Neural progenitor cell (in vitro differentiated cells): ENCODE results near the gene RAI1. TPM values are rescaled to one million over a fixed set of nuclear protein-coding genes. Genes with fewer than 3 reads are reported as not detected.

Experiments
- DNase-seq: peaks from one replicate; pipeline ENCODE4 v3.0.0-alpha.2; 2016; ENCODE audit warnings: low spot score
- H2AFZ ChIP-seq: fragments of 200-600 bp; sonication (generic); replicated peaks from 2 replicates; pipeline ENCODE4 v1.6.1; 2016; ENCODE audit warnings: antibody characterized with exemption
- H3F3A ChIP-seq: fragments of 200-600 bp; sonication (generic); 2 replicates; pipeline ENCODE4 v1.6.1; 2016; ENCODE audit warnings: antibody characterized with exemption, low read depth
- H3K27ac ChIP-seq: fragments of 200-600 bp; sonication (generic); 2 replicates; pipeline ENCODE4 v1.5.1; 2016; ENCODE audit warnings: mild to moderate bottlenecking
- H3K27me3 ChIP-seq: fragments of 200-600 bp; sonication (generic); 2 replicates; pipeline ENCODE4 v1.6.1; 2016; ENCODE audit warnings: mild to moderate bottlenecking, moderate library complexity
- H3K36me3 ChIP-seq: fragments of 200-600 bp; sonication (generic); 2 replicates; pipeline ENCODE4 v1.5.1; 2016
- H3K4me1 ChIP-seq: fragments of 200-600 bp; sonication (generic); 2 replicates; pipeline ENCODE4 v1.6.1; 2016; ENCODE audit warnings: mixed run types
- H3K4me2 ChIP-seq: fragments of 200-600 bp; sonication (generic); 2 replicates; pipeline ENCODE4 v1.6.1; 2016
- H3K4me3 ChIP-seq: fragments of 200-600 bp; sonication (generic); 2 replicates; pipeline ENCODE4 v1.5.1; 2016
- H3K79me2 ChIP-seq: fragments of 200-600 bp; sonication (generic); 2 replicates; pipeline ENCODE4 v1.6.1; 2016; ENCODE audit warnings: low read depth
- H3K9ac ChIP-seq: fragments of 200-600 bp; sonication (generic); 2 replicates; pipeline ENCODE4 v1.6.1; 2016
- H3K9me3 ChIP-seq: fragments of 200-600 bp; sonication (generic); 2 replicates; pipeline ENCODE4 v1.5.1; 2016; ENCODE audit warnings: low read depth
- H4K20me1 ChIP-seq: fragments of 200-600 bp; sonication (generic); 2 replicates; pipeline ENCODE4 v1.6.1; 2016; ENCODE audit warnings: low read depth
- H3K27ac Mint-ChIP-seq: 3 replicates; pipeline ENCODE4 v1.8.0; 2021; ENCODE audit warnings: mixed read lengths
- H3K27me3 Mint-ChIP-seq: 2 replicates; pipeline ENCODE4 v1.8.0; 2022; ENCODE audit warnings: low read depth, mild to moderate bottlenecking, inconsistent platforms, moderate library complexity, mixed read lengths; ENCODE audit not compliant: insufficient read depth
- H3K36me3 Mint-ChIP-seq: 3 replicates; pipeline ENCODE4 v1.8.0; 2021; ENCODE audit warnings: mixed read lengths
- H3K4me1 Mint-ChIP-seq: 3 replicates; pipeline ENCODE4 v1.8.0; 2021; ENCODE audit warnings: mixed read lengths
- H3K4me3 Mint-ChIP-seq: 3 replicates; pipeline ENCODE4 v1.8.0; 2021; ENCODE audit warnings: mild to moderate bottlenecking, moderate library complexity, mixed read lengths
- H3K9me3 Mint-ChIP-seq: 3 replicates; pipeline ENCODE4 v1.8.0; 2020; ENCODE audit warnings: mixed read lengths
- CTCF ChIP-seq: fragments of 200-600 bp; sonication (generic); IDR thresholded peaks from 2 replicates; pipeline ENCODE4 v1.5.1; 2017; ENCODE audit warnings: antibody characterized with exemption, mild to moderate bottlenecking
- EZH2 ChIP-seq: fragments of 200-600 bp; sonication (generic); IDR thresholded peaks from 2 replicates; pipeline ENCODE4 v1.6.1; 2017; ENCODE audit warnings: antibody characterized with exemption, mild to moderate bottlenecking, moderate library complexity
- EZH2phosphoT487 ChIP-seq: fragments of 200-600 bp; sonication (generic); IDR thresholded peaks from 2 replicates; pipeline ENCODE4 v1.6.1; 2017; ENCODE audit warnings: antibody characterized with exemption
- total RNA-seq: library from RNA; depleted of rRNA; stranded (reverse); fragments of >200 nt; gene quantifications from 2 replicates; pipeline ENCODE4 v1.2.3, GENCODE V29; 2015; ENCODE audit warnings: low replicate concordance

RAI1 gene
- total RNA-seq, 1 donor from 2014 or later, result 27.4 TPM

DNA sequence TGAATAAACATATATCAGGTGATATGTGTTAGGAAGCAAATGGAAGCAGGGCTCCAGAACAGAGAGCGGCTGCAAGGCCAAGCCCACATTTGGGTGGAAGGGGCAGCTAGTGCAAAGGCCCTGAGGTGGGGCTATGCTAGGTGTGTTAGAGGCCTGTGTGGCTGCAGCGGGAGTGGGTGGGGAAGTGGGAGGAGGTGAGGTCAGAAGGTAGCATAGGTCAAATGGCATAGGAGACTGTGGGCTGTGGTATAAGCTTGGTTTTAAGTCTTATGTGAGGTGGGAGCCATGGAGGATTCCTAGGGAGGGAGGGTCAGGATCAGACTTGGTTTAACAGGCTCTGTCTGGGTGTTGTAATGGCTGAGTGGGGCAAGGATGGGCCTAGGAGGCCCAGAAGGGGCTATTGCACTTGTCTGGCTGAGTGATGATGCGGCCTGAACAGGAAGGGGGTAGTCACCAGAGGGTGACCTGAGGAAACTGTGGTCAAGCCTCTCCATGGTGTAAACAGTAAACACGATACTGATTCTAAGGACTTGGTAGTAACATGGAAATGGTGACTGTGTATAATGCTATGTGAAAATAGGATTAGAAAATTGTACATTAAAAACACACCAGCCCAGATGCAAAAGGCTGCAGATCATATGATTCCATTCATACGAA lies 31.1 kb downstream of the RAI1 start:
- peaks cover 23% of the 10 kb centered on the region for H3K27me3 ChIP-seq
- Mint-ChIP-seq H3K4me1 (peaks cover 80% of the 10 kb centered on the region), H3K27ac (peak overlapping the region; percentile 13), H3K27me3 (peaks cover 5% of the 10 kb centered on the region), H3K4me3 (no peak overlapping the region), H3K36me3 (peaks cover 3% of the 10 kb centered on the region), H3K9me3 (no peaks in the 10 kb centered on the region)
- TF ChIP-seq EZH2, result no peak
- H3K9me3 ChIP-seq, result no peaks in the 10 kb centered on the region
- H3K9ac ChIP-seq, result no peak overlapping the region
- no peak overlapping the region for H3K4me3 ChIP-seq
- DNase-seq, result no peak
- peaks cover 16% of the 10 kb centered on the region for H3F3A ChIP-seq
- peaks cover 100% of the 10 kb centered on the region for H4K20me1 ChIP-seq
- H3K4me2 ChIP-seq, result peak overlapping the region; percentile 60
- peaks cover 26% of the 10 kb centered on the region for H3K4me1 ChIP-seq
- no peak overlapping the region for H2AFZ ChIP-seq
- H3K79me2 ChIP-seq, result peaks cover 3% of the 10 kb centered on the region
- no peaks in the 10 kb centered on the region for H3K36me3 ChIP-seq
- no peak overlapping the region for H3K27ac ChIP-seq

- Histone ChIP-seq H3K27ac (no peak overlapping the region), H3K4me3 (no peak overlapping the region), H3F3A (peaks cover 16% of the 10 kb centered on the region), H2AFZ (no peak overlapping the region), H3K27me3 (peaks cover 37% of the 10 kb centered on the region), H3K9ac (no peak overlapping the region), H3K4me1 (peaks cover 26% of the 10 kb centered on the region), H3K9me3 (no peaks in the 10 kb centered on the region), H4K20me1 (peaks cover 100% of the 10 kb centered on the region), H3K79me2 (peaks cover 3% of the 10 kb centered on the region), H3K36me3 (no peaks in the 10 kb centered on the region), H3K4me2 (no peak overlapping the region)
- peaks cover 6% of the 10 kb centered on the region for H3K27me3 Mint-ChIP-seq
- peaks cover 81% of the 10 kb centered on the region for H3K4me1 Mint-ChIP-seq
- TF ChIP-seq EZH2phosphoT487 (no peak), CTCF (no peak), EZH2 (no peak)
- peak overlapping the region; percentile 74 for H3K27ac Mint-ChIP-seq
- no peak overlapping the region for H3K4me3 Mint-ChIP-seq
- no peaks in the 10 kb centered on the region for H3K9me3 Mint-ChIP-seq
- no peak for DNase-seq
- H3K36me3 Mint-ChIP-seq, result peaks cover 3% of the 10 kb centered on the region
These were observed 32.6 kb downstream of the RAI1 start for GRCh38 chr17:17713839-17714238.

GRCh38 chr17:17714261-17714866 lies 33.1 kb downstream of the RAI1 start:
- H3K4me2 ChIP-seq, result no peak overlapping the region
- peaks cover 3% of the 10 kb centered on the region for H3K79me2 ChIP-seq
- no peak for DNase-seq
- no peaks in the 10 kb centered on the region for H3K9me3 Mint-ChIP-seq
- no peak overlapping the region for H2AFZ ChIP-seq
- TF ChIP-seq CTCF (no peak), EZH2phosphoT487 (no peak), EZH2 (no peak)
- no peak overlapping the region for H3K27ac ChIP-seq
- no peak overlapping the region for H3K4me3 Mint-ChIP-seq
- H3K36me3 Mint-ChIP-seq, result peaks cover 3% of the 10 kb centered on the region
- peak overlapping the region; percentile 74 for H3K27ac Mint-ChIP-seq
- H3K4me1 ChIP-seq, result peaks cover 26% of the 10 kb centered on the region
- no peak overlapping the region for H3K9ac ChIP-seq
- H3K9me3 ChIP-seq, result no peaks in the 10 kb centered on the region
- H3K27me3 ChIP-seq, result peaks cover 43% of the 10 kb centered on the region
- H3K27me3 Mint-ChIP-seq, result peaks cover 6% of the 10 kb centered on the region
- no peaks in the 10 kb centered on the region for H3K36me3 ChIP-seq
- H4K20me1 ChIP-seq, result peaks cover 100% of the 10 kb centered on the region
- H3K4me1 Mint-ChIP-seq, result peaks cover 81% of the 10 kb centered on the region
- peaks cover 16% of the 10 kb centered on the region for H3F3A ChIP-seq
- no peak overlapping the region for H3K4me3 ChIP-seq

- H3K27ac Mint-ChIP-seq, result peak overlapping the region; percentile 37
- Histone ChIP-seq H3K9me3 (no peaks in the 10 kb centered on the region), H3K4me3 (no peak overlapping the region), H3K79me2 (peaks cover 3% of the 10 kb centered on the region), H3K36me3 (no peaks in the 10 kb centered on the region), H3K27me3 (peaks cover 48% of the 10 kb centered on the region), H3K4me1 (peaks cover 26% of the 10 kb centered on the region), H3F3A (peaks cover 16% of the 10 kb centered on the region), H2AFZ (no peak overlapping the region), H4K20me1 (peaks cover 100% of the 10 kb centered on the region), H3K27ac (no peak overlapping the region), H3K9ac (no peak overlapping the region), H3K4me2 (no peak overlapping the region)
- H3K36me3 Mint-ChIP-seq, result peaks cover 3% of the 10 kb centered on the region
- H3K4me3 Mint-ChIP-seq, result no peak overlapping the region
- H3K4me1 Mint-ChIP-seq, result peaks cover 80% of the 10 kb centered on the region
- peaks cover 6% of the 10 kb centered on the region for H3K27me3 Mint-ChIP-seq
- H3K9me3 Mint-ChIP-seq, result no peaks in the 10 kb centered on the region
- TF ChIP-seq EZH2, result no peak
- no peak for TF ChIP-seq EZH2phosphoT487
- no peak for TF ChIP-seq CTCF
- DNase-seq, result no peak
These were observed 33.6 kb downstream of the RAI1 start for GRCh38 chr17:17714879-17715278.
